SH-SY5Y (cell line): Measurements from ENCODE around the gene TST.

Experiments used
- GATA2 ChIP-seq: IDR thresholded peaks from 2 replicates; pipeline ENCODE4 v1.6.1; 2011; ENCODE audit warnings: mild to moderate bottlenecking, low read depth, low read length
- GATA3 ChIP-seq: IDR thresholded peaks from 2 replicates; pipeline ENCODE4 v1.6.1; 2011; ENCODE audit warnings: low read depth, mild to moderate bottlenecking, low read length, moderate library complexity

GRCh38 chr22:37063431-37064420 is 44.5 kb upstream of the TST start:
- TF ChIP-seq GATA2 (no peak), GATA3 (no peak)
